ENCODE measurements around the gene RNF213. TPM values are rescaled to one million over a fixed set of nuclear protein-coding genes. Genes with fewer than 3 reads are reported as not detected.
A peak's percentile ranks its signal among the peaks of the same experiment; 100 is the strongest.

Gene RNF213
- total RNA-seq, 4 donors from 2014 or later = 57.8 to 197 (median 94.1) TPM

DNA sequence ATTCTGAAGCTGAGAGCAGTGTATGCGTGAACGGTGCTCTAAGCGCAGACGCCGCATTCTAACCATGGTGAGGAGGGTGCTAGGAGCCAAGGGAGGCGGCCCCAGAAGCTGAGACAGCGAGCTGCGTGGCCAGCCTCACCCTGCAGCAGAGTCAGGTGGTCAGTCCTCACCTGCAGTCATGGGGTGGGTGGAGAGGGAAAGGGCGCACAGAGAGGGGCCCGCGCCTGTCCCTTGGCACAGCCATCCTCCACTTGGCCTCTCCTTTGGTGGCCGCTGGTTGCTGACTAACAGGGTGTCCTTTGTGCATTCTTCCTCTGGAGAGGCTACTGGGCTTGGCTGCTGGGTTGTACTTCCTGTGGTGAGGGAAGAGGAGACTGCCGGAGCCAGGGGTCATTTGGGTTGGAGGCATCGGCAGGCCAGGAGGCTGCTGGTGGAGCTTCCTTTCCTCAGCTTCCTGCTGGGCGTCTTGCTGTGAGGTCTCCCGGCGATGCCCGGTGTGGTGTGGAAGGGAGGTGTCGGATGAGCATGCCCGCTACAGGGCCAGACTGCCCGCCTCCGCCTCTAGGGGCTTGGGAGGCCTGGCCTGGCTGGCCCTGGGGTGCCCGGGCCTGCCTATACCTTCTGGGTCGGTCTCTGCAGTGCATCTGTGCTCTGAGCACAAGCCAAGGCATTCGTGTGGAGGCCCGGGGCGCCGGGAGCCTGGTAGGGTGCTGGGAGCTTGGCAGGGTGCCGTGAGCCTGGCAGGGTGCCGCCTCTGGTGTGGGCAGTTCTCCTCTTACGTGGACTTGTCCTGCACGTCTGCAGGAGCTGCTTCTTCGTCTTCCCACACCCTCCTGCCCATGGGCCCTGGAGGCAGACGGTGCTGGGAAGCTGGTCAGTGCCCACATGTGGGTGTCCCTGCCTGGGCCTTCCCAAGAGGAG is 17.4 kb downstream of the RNF213 start:
- Histone ChIP-seq H3K4me3 (no peak overlapping the region), H3K36me3 (peaks cover 21% of the 10 kb centered on the region), H3K27me3 (no peaks in the 10 kb centered on the region), H3K27ac (peak overlapping the region; percentile 9), H3K9me3 (no peaks in the 10 kb centered on the region), H3K4me1 (peaks cover 39% of the 10 kb centered on the region)
- no peak for TF ChIP-seq POLR2A (IDR thresholded peaks at IDR 0.05)
- TF ChIP-seq EP300 (IDR thresholded peaks at IDR 0.05) = no peak
- TF ChIP-seq, protein P1, sequence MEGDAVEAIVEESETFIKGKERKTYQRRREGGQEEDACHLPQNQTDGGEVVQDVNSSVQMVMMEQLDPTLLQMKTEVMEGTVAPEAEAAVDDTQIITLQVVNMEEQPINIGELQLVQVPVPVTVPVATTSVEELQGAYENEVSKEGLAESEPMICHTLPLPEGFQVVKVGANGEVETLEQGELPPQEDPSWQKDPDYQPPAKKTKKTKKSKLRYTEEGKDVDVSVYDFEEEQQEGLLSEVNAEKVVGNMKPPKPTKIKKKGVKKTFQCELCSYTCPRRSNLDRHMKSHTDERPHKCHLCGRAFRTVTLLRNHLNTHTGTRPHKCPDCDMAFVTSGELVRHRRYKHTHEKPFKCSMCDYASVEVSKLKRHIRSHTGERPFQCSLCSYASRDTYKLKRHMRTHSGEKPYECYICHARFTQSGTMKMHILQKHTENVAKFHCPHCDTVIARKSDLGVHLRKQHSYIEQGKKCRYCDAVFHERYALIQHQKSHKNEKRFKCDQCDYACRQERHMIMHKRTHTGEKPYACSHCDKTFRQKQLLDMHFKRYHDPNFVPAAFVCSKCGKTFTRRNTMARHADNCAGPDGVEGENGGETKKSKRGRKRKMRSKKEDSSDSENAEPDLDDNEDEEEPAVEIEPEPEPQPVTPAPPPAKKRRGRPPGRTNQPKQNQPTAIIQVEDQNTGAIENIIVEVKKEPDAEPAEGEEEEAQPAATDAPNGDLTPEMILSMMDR (IDR thresholded peaks at IDR 0.05) = no peak
- TF ChIP-seq POLR2AphosphoS5 (IDR thresholded peaks at IDR 0.05) = no peak
- WGBS = 61% methylated on average over 12 of the region's 34 CpGs
- DNase-seq (ENCODE audit: low spot score in 2 of 2) = no peak

GRCh38 chr17:80279895-80280294 is 19.2 kb downstream of the RNF213 start:
- WGBS = 68% methylated on average over 14 of the region's 14 CpGs
- Histone ChIP-seq H3K27me3 (no peaks in the 10 kb centered on the region), H3K27ac (no peak overlapping the region), H3K4me3 (no peak overlapping the region), H3K36me3 (peaks cover 14% of the 10 kb centered on the region), H3K9me3 (no peaks in the 10 kb centered on the region), H3K4me1 (peaks cover 33% of the 10 kb centered on the region)
- no peak for DNase-seq (ENCODE audit: low spot score in 2 of 2)
- no peak for TF ChIP-seq POLR2A (IDR thresholded peaks at IDR 0.05)
- no peak for TF ChIP-seq POLR2AphosphoS5 (IDR thresholded peaks at IDR 0.05)
- TF ChIP-seq EP300 (IDR thresholded peaks at IDR 0.05) = no peak
- TF ChIP-seq, protein P1 (IDR thresholded peaks at IDR 0.05) = no peak

DNA sequence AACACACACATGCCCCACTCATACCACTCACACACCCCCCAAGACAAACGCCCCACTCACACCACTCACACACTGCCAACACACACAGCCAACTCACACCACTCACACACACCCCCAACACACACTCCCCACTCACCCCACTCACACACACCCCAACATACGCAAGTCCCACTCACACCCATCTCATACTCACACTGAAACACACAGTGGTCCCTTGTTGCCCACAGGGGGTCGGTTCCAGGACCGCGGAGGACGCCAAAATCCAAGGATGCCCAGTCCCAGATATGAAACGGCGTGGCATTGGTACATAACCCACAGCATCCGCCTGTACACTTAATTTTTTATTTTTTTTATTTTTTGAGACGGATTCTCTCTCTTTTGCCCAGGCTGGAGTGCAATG is 20.9 kb downstream of the RNF213 start:
- 92% methylated on average over 10 of the region's 10 CpGs for WGBS
- Histone ChIP-seq H3K36me3 (peaks cover 14% of the 10 kb centered on the region), H3K9me3 (no peaks in the 10 kb centered on the region), H3K4me1 (peaks cover 33% of the 10 kb centered on the region), H3K4me3 (no peak overlapping the region), H3K27ac (no peak overlapping the region), H3K27me3 (no peaks in the 10 kb centered on the region)
- DNase-seq (ENCODE audit: low spot score in 2 of 2) = no peak
- TF ChIP-seq POLR2AphosphoS5 (IDR thresholded peaks at IDR 0.05) (no peak), POLR2A (IDR thresholded peaks at IDR 0.05) (no peak), EP300 (IDR thresholded peaks at IDR 0.05) (no peak)
- TF ChIP-seq, protein P1 (IDR thresholded peaks at IDR 0.05) = no peak

- H3K36me3 ChIP-seq = peaks cover 21% of the 10 kb centered on the region
- no peak for TF ChIP-seq EP300 (IDR thresholded peaks at IDR 0.05)
- TF ChIP-seq POLR2AphosphoS5 (IDR thresholded peaks at IDR 0.05) = no peak
- TF ChIP-seq POLR2A (IDR thresholded peaks at IDR 0.05) = no peak
- WGBS = 81% methylated on average over 17 of the region's 19 CpGs
- H3K9me3 ChIP-seq = no peaks in the 10 kb centered on the region
- no peak overlapping the region for H3K27ac ChIP-seq
- H3K27me3 ChIP-seq = no peaks in the 10 kb centered on the region
- no peak overlapping the region for H3K4me3 ChIP-seq
- no peak for DNase-seq (ENCODE audit: low spot score in 2 of 2)
- H3K4me1 ChIP-seq = peaks cover 22% of the 10 kb centered on the region
Observed at GRCh38 chr17:80283116-80283852, 22.6 kb downstream of the RNF213 start.

DNA sequence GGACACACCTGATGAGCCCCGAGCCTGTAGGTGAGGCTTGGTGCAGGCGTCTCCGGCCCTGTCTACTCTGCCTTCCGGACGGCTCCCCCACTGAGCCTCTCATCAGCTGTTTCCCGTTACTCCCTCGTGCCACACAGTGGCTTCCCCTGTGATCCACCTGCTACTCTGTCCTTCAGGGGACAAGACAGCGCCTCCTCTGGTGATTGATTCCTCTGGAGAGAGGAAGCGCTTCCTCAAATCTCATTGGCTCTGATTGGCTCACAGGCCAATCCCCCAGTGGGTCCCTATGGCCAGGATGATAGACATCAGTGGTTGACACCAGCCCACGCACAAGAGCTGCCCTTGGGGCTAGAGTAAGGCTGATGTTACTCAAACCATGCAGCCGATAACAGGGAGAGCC is 24.0 kb downstream of the RNF213 start:
- no peak for TF ChIP-seq POLR2A (IDR thresholded peaks at IDR 0.05)
- TF ChIP-seq EP300 (IDR thresholded peaks at IDR 0.05) = no peak
- no peak for TF ChIP-seq POLR2AphosphoS5 (IDR thresholded peaks at IDR 0.05)
- TF ChIP-seq, protein P1 (IDR thresholded peaks at IDR 0.05) = no peak
- WGBS = 86% methylated on average over 7 of the region's 11 CpGs
- no peaks in the 10 kb centered on the region for H3K27me3 ChIP-seq
- no peak overlapping the region for H3K4me3 ChIP-seq
- peaks cover 30% of the 10 kb centered on the region for H3K36me3 ChIP-seq
- peaks cover 8% of the 10 kb centered on the region for H3K4me1 ChIP-seq
- no peak for DNase-seq (ENCODE audit: low spot score in 2 of 2)
- H3K27ac ChIP-seq = no peak overlapping the region
- H3K9me3 ChIP-seq = no peaks in the 10 kb centered on the region
